OCI-LY3 (cell line): Measurements from ENCODE around the gene TRPV4.

Source experiments
- EZH2phosphoT487 ChIP-seq: fragments of 200-600 bp; shearing (Covaris generic); IDR thresholded peaks from 2 replicates; pipeline ENCODE4 v1.6.1; 2018; ENCODE audit warnings: antibody characterized with exemption, mixed run types, low read depth
- TF ChIP-seq, protein P1 (sequence below): fragments of 200-600, 300-600 bp; sonication (generic); IDR thresholded peaks from 2 replicates; pipeline ENCODE4 v1.5.1; 2014; ENCODE audit warnings: antibody characterized with exemption, low read length, low read depth

DNA sequence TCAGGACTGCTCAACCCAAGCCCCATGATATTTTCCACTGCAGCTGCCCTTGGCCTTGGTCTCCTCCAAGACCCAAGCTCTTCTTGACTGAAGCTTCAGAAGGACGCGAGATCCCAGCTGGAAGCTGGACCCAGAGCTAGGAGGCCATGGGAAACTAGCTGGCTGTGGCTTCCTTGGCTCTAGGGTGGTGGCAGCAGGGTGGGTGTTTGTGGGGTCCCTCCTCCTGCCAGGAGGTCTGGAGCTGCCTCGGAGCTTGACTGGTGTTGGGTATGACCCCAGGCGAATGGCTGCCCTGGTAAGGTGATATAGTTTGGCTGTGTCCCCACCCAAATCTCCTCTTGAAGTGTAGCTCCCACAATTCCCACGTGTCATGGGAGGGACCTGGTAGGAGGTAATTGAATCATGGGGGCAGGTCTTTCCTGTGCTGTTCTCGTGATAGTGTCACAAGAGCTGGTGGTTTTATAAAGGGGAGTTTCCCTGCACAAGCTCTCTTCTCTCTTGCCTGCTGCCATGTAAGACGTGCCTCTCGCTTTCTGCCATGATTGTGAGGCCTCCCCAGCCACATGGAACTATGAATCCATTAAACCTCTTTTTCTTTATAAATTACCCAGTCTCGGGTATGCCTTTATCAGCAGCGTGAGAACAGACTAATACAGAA is 51.4 kb downstream of the TRPV4 start:
- TF ChIP-seq, protein P1, sequence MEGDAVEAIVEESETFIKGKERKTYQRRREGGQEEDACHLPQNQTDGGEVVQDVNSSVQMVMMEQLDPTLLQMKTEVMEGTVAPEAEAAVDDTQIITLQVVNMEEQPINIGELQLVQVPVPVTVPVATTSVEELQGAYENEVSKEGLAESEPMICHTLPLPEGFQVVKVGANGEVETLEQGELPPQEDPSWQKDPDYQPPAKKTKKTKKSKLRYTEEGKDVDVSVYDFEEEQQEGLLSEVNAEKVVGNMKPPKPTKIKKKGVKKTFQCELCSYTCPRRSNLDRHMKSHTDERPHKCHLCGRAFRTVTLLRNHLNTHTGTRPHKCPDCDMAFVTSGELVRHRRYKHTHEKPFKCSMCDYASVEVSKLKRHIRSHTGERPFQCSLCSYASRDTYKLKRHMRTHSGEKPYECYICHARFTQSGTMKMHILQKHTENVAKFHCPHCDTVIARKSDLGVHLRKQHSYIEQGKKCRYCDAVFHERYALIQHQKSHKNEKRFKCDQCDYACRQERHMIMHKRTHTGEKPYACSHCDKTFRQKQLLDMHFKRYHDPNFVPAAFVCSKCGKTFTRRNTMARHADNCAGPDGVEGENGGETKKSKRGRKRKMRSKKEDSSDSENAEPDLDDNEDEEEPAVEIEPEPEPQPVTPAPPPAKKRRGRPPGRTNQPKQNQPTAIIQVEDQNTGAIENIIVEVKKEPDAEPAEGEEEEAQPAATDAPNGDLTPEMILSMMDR: no peak
- no peak for TF ChIP-seq EZH2phosphoT487
